Dedifferentiated amniotic fluid mesenchymal stem cell (primary cell): ENCODE measurements around the gene H3-3A.

Source experiments
- DNase-seq: peaks from one replicate; pipeline ENCODE4 v3.0.0-alpha.2; 2016; ENCODE audit errors: extremely low spot score

Gene H3-3A

DNA sequence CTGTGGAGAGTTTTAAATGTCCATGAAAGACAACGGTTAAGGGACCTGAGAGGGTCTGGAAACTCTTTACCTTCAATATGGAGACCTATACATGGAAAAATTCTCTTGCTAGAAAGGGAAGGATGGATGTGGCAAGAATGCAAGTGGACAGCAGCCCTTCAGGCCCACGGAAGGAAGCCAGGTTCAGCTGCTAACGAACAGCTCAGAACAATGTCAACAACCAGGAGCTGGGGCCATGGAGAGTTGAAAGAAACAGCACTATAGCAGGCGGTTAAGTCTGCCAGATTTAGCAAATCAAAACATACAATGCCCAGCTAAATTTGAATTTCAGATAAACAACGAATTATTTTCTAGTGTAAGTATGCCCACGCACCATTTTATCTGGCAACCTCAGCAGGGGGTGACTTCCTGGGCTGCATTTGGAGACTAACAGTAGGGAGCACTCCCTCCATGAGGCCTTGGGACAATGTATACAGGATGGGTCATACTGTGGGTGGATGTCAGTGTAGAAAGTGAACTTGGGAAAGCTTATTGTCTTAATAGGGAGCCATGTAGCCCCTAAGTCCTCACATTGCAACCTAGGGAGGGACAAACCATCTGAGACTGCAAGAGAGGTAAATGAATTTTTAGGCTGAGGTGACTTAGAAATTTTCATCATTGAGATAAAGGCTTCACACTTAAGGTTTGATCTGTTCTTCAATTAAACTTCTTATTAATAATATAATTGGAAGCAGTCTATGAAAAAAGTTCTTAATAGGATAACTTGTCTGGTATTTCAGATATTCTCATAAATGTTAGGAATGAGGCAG is 7.8 kb upstream of the H3-3A start:
- no peak for DNase-seq

DNA sequence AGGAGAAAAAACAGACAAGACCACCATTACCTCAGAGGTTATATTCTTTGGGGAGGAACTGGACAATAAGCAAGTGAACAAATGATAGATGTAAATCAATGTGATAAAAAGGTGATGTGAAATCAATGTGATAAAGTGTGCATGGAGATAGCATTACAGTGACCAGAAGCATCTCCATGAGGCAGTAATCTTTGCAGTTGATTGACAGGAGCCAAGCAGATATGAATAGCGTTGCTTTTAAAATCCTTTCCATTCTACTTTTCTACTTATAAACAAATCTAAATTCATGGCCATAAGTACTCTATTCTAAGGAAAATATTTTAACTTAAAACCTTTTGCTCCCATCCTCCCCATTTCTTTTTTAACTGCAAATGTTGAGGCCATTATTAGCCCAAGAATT is 2.8 kb upstream of the H3-3A start:
- DNase-seq: no peak

DNA sequence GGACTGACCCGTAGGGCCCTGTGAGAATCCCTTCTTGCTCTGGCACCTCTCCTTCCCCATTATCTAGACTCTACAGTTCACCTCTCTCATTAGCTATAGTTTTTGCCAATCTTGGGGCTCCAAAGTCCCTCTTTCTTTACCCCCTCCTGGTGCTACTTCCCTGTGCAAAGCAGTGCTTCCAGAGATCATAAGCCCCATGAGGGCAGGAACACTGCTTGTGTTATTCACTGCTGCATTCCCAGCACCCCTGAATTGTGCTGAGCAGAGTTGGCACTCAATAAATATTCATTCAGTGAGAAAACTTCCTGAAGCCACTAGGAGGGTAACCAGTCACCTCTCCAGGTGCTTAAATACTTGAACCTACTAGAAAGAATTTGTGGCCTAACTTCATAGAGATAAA is 2.1 kb upstream of the H3-3A start:
- DNase-seq: no peak

DNA sequence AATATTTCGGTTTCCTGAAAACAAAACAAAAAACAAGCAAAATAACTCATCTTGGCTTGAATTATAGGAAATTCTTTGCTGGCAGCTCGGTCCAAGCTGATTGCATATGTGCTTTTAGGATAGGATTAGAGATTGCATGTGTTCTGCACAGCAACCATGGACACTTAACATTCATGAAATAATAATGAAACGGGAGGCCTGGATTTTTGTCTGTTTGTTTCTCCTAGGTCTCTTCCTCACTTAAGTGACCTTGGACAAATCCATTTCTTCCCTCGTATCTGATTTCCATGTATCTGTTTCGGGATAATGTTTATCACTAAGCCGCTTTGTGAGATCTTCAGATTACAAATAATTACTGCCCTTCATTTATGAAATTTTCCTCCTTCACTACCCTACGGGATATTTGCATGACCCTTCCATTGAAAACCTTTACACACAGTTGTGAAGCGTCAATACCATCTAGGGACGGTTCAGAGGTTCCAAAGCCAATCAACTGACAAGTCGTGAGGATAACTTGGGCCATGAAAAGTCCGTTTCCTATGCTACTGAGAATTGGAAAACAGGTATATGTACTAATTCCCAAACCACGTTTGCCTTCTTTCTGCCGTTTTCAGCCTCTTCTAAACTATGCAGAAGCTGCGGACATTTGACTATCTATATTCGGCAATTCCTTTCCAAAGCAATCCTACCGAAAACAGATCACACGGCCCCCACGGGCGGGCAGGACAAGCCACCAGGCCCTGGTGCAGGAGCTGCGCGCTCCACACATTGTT is 1.3 kb upstream of the H3-3A start:
- no peak for DNase-seq

DNA sequence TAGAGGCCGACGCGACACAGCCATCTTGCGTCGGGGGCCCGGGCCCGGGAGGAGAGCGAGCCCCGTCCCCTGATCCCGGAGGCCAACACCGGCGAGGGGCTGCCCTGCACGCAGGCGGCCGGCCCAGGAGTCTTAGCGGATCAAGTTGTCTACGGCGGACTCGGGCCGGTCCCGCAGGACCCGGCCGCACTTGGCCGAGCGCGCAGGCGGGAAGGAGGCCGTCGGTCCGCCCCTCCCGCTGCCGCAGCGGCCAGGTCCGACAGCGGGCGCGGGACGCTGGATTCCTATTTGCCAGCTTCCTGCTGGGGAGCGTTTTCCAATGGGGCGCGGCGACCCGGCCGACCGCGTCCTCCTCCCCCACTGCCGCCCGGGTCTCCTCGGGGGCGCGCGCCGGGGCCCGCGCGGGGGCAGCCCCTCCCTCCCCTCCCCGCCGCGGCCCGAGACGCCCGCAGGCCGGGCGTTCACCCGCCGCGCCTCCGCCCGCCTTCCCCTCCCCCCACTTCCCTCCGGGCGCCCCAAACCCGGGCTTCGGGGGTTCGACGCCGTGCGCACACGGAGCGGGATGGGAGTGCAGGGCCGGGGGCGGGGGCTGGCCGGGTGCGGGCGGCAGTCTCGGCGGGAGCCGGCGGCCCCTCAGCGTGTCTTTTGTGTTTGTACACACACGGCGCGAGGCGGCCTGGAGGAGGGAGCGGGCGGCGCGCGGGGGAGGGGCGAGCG is 517 bp upstream of the H3-3A start:
- peak; percentile 43 for DNase-seq

DNA sequence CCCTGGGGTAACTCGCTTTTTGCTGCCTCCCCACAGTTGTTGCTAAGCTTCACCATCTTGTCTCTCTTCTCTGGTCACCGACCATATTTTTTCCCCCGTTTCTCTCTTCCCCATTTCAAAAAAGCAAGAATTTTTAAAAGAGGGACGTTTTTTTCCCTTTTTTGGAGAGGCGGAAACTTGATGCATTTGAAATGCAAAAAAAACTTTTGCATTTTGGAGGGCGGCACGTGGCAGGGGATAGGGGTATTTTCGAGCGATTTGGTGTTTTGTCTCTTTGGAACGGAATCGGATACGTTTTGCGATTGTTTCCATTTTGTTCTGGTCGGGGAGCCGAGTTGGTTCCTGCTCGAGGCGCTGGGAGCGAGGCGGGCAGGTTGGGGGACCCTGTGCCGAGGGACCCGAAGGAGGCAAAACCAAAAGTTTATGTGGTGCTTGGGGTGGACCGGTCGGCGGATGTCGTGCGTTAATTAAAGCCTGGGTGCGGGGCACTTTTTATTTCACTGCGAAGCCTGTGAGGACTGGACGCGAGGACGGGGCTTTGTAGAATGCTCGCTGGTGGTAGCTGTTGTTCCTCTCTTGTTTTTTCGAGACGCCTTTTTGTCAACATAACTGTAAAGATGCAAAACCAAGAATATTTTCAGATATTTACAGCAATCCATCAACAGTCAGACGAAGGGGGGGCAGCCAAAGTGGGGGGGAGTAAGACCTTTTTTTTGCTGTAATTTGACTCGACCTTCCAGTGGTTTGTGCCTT is 884 bp downstream of the H3-3A start:
- DNase-seq: no peak

DNA sequence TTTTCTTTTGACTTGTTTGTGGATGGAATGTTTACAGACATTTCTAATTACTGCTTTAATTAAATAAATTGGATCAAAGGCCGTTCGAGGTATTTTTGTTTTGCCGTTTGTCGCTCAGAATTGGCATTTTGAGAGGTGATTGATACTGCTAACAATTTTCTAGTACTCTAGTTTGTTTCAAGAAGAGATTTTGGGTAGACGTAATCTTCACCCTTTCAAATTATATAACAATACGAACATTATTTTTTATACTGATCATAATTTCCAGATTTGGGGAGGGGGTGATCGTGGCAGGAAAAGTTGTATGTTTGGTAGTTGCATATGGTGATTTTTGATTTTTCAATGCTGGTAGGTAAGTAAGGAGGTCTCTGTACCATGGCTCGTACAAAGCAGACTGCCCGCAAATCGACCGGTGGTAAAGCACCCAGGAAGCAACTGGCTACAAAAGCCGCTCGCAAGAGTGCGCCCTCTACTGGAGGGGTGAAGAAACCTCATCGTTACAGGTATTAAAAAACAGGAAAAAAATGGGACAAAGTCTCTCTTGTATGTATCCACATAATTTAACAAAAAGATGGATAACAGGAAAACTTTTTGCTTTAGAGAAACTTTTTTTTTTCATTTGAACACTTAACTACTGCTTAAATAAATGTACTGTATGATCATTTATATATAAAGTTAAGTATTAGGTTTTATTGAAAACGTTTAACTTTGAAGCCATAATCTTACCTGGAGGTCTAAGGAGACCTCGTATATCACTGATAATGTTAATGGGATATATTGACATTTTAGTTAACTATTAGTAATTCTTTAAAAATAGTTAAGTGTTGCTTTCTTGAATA is 1.7 kb downstream of the H3-3A start:
- no peak for DNase-seq

DNA sequence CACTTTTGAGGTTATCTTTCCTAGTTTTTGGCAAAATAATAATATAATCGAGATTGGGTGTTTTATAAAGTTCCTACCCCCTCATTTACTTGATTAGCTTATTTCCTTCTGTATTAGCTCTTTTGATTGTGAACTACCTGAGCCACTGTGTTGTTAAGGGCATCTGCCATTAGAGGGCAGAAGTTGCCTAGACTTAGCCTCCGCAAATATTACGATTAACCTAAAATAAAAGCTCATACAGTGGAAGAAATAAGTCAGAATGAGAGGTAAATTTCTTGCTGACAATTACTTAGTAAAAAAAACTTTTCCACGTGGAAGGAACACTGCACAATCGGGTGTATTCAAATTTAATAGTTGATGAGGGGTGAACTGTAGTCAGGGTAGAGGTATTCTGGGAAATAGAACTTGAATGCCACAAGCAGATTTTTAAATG is 2.3 kb downstream of the H3-3A start:
- peak; percentile 57 for DNase-seq

DNA sequence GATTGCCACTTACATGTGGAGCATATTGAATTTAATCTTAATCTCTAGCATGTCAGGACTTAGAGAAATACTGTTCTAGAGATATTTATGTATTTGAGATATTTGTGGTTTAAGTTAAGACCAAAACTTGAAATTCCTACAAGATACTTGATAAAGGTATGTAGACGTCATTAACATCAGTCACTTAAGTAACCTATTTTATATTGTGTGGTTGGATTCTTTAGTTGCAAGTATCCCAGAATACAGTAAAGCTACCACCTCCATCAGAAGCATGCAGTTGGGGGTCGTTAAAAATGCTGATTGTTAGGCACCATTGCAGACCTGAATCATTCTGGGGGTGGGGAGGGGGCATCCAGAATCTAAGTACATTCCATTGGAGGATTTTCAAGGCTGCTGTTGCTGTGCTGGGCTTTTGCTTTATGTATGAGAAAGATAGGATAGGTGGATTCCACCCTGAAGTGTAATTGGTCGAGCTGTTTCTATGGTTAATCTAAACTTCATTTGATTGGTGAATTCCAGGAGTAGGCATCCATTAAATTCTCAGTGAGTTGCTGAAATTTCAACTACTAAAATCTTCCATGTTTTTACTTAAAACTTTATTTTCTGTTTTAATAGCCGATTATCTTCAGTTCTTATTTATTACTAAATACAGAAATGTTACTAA is 4.0 kb downstream of the H3-3A start:
- no peak for DNase-seq

DNA sequence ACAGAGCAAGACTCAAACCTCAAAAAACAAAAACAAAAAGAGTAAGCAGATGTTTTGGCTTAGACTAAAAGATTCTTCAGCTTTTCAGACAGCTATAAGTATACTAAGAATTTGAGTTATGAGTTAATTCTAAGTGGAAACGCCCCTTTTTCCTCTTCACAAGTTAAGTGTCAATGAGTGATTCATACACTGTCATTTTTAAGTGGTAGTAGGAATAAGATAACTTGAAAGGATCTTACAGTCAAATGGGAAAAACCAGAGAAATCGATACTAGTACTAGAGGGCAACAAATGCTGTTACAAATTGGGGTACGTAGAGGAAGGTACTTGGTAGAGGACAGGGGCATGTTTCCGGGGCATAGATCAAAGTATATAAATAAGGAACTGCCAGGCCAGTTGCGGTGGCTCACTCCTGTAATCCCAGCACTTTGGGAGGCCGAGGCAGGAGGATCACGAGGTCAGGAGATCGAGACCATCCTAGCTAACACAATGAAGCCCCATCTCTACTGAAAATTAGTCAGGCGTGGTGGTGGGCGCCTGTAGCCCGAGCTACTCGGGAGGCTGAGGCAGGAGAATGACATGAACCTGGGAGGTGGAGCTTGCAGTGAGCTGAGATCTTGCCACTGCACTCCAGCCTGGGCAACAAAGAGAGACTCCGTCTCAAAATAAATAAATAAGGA is 7.4 kb downstream of the H3-3A start:
- no peak for DNase-seq

DNA sequence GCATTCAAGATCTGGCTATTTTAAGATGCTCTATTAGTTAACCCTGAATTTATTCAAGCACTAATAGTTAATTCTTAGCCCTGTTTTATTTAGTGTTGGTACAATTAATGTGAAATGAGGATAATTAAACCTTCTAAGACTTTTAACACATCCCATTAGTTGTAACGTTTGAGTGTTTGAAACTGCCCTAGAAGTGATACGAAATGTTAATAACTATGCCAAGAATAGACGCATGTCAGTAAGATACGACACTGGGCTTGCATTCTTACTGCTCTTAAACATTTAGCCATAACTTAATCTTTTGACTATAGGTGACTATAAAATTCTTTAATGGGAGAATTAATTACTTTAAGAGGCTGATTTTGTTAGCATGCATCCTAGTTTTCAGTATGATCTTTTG is 9.8 kb downstream of the H3-3A start:
- no peak for DNase-seq

DNA sequence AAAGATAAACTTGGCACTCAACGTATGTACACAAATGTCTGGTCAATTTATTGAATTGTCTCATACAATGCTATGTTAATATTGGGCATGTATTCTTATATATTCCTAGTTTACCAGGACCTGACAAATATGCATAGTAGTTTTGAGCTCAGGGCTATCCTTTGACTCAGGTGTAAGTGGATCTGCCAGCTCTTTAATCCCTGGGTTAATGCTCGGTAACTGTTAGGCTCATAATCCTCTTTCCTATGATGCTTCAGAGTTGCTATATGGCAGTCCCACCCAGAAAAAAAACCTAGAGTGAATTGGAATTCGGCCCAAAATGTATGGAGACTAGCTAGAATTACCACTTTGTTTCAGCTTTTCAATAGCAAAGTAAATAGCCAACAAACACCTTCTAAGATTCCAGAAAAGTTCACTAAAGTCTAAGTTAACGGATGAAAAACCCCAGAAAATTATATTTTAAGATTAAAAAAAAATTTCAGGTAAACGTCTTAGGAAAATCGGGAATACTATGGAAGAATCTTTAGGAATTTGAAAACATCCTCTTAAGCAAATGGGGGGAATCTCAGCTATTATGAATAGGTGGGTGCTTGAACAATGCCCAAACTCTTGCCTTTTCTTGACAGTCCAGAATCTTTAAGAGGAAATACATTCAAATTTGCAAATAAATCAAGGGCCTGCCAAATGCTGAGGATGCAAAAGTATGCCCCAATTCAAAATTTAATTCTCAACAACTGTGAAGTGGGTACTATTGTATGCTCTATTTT is 10.9 kb downstream of the H3-3A start:
- DNase-seq: no peak

DNA sequence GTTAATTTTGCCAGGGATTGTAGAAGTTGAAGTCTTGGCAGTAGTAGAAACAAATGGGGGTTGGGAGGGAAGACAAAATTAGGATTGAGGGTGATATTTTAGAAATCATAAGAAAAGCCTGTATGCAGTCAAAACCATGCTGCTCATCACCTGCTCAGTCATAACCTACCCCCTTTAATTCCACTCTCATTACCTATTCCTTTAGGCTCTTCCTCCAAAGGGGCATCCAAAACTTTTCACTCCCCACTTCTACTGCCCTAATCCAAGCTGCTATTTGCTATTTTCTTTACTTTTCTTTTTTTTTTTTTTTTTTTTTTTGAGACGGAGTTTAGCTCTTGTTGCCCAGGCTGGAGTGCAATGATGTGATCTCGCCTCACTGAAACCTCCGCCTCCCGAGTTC is 11.5 kb downstream of the H3-3A start:
- no peak for DNase-seq

DNA sequence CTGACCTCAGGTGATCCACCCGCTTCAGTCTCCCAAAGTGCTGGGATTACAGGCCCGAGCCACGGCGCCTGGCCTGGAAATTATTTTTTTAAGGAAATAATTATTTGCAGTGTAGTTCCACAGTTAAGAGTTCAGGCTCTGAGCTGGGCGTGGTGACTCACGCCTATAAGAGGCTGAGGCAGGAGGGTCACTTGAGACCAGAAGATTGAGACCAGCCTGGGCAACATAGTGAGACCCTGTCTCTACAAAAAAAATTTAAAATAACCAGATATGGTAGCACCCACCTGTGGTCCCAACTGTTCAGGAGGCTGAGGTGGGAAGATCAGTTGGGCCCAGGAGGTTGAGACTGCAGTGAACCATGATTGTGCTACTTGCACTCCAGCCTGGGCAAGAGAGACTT is 13.9 kb downstream of the H3-3A start:
- DNase-seq: no peak

DNA sequence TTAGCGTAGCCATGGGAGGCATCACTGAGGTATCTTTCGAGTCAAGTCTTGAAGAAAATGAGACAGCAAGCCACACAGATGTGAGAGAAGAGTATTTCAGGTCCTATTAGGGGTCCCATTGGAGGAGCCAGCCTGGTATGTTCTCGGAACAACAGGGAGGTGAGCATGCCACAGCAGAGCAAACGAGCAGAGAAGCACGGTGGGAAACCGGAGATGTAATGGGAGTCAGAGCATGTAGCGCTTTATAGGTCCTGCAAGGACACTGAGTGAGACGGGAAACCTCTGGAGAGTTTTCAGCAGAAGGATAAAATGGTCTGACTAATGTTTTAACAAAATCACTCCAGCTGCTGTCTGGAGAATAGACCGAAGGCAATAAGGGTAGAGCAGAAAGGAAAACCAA is 15.9 kb downstream of the H3-3A start:
- no peak for DNase-seq

DNA sequence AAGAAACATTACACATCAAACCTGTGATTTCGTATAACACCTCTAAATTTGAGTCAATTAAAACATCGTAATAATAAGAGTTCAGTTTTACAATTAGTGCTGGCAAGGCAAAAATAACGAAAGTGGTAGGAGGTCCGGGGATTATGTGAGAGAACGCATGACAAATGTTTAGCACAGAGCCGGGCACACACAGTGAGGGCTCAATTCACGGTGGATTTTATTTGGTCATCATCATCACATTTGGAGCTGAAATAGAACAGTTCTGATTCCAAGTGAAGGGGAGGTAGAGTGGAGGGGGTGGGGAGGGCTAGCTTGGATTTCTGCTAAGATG is 20.0 kb downstream of the H3-3A start:
- no peak for DNase-seq

DNA sequence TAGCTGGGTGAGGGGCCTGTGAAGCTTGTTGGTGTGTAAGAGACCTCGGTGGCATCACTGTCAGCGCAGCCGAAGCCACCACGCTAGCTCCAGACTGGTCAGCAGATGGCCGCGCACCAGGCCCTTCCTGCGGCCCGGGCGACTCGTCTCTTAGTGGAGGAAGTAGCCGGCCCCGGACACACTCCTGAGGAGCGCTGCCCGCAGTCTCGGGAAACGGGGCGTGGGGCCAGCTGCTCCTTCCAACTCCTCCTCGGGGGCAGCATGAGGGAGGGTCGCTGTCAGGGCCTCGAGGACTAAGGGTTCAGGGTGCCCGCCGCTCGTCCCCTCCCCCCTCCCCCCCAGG is 20.4 kb downstream of the H3-3A start:
- peak; percentile 32 for DNase-seq

DNA sequence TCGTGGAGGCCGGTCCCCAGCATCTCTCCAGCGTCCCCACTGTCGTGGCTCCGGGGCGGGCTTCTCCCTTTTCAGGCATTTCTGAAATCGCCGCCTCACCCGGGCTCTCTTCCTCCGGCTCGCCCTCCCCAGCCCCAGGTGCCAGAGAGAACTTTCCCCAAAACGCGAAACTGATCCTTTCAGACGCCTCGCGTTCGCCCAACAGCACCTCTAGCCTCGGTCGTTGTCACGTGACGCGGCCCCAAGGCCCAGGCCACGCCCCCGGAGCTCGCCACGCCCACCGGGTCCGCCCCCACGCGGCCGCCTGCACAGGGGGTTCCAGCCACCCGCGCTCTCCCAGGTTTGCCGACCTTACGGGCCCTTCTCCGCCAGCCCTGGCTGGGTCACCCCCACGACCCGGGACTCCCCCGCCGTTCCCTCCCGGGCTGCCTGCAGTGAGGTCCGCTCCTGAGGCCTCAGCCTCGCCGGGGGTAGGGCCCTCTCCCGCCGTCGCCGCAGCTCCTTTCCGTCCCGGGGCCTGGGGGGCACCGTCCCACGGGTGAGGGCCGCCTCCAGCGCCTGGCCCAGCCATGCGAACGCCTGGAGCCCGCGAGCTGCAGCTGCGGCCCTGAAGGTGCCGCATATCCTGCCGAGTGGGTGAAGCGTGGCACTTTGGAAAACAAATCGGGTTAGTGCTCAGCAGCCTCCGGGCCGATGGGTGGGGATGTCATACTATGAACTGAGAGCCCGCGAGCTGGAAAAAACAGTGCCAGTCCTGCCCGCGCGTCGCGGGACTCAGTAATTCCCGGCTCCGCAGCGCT is 21.0 kb downstream of the H3-3A start:
- peak; percentile 63 for DNase-seq
